ENCODE measurements around the gene SLC22A17.

Gene SLC22A17

GRCh38 chr14:23361320-23361719 lies 8.6 kb upstream of the SLC22A17 start:
- DNase-seq: no peak

DNA sequence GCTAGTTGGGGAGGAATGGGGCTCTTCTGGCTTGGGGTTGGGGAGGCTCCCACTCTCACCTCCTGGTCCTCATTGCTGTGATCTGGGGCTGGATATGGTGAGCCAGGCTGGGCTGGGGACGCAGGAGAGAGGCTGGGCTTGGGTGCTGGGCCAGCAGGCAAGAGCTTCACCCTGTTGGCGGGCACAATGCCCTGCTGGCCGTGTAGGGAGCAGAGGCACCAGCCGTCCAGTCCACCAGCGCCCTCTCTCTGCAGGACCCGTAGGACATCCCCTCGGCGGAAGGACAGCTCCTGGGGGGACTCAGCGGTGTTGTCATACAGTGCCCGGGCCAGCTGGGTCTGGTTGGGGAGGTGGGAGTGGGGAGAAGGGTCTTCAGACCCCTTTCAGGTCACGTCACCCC lies 7.8 kb upstream of the SLC22A17 start:
- DNase-seq: no peak

- DNase-seq: no peak
Measured at GRCh38 chr14:23359722-23360447, 7.2 kb upstream of the SLC22A17 start.

- DNase-seq: no peak
Measured at GRCh38 chr14:23359167-23359626, 6.5 kb upstream of the SLC22A17 start.

DNA sequence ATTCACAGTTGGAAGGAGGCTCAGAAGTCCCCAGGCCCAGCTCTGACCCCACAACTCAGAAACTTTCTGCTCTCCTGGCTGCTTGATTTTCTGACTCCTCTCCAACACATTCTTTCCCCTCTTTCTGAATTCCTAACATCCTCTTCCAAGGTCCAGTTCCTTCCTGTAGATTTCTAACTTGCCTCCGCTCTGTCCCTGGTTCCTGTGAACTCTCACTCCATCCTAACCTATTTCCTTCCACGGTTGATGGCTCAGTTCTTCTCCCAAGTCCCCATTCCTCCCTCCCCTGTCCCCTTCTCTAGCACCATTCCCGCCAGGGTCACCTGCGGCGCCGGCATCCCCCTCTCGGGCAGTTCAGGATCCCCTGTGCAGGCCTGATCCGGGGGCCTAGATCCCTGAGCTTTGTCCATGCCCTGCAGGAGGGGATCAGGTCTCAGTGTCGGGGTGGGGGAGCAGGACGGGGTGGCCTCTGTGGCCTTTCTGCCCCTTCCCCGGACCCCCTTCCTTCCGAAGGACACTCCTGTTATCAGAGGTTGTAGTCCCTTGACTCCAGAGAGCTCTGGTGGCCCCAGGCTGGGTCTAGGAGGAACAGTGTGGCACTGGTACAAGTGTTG lies 6.0 kb upstream of the SLC22A17 start:
- no peak for DNase-seq

DNA sequence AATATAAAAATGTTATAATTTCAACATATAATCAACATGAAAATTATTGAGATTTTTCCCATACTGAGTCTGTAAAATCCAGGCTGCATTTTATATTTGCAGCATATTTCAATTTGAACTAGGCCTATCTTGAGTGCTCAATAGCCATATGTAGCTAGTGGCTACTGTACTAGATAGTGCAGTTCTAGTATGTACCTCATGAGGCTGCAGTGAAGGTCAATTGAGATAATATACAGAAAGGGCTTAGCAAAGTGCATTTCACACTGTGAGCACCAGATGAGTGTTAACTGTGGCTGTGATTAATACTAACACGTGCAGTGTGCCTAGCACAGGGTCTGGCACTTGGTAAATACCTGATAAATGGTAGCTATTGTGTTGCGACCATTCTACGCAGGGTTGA lies 5.4 kb upstream of the SLC22A17 start:
- no peak for DNase-seq

GRCh38 chr14:23357261-23357660 lies 4.6 kb upstream of the SLC22A17 start:
- no peak for DNase-seq

DNA sequence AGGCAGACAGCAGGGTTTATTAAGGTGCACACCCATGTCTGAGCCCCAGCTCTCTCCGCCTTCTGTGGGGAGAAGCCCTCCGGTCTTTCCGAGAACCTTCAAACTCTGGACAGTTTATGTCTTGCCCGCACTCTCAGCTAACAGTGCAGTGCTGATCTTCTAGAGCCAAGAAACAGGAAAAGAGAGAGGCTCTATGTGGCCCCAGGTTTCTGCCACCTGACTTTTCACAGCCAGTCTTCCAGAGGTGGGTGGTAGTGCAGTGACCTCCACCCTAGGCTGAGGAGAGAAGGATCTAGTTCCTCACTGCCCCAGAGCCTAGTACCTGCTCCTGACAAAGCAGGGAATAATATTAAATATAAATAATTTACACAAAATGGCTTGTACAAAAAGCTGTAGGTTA lies 4.0 kb upstream of the SLC22A17 start:
- no peak for DNase-seq

GRCh38 chr14:23355871-23356435 lies 3.3 kb upstream of the SLC22A17 start:
- DNase-seq: no peak

DNA sequence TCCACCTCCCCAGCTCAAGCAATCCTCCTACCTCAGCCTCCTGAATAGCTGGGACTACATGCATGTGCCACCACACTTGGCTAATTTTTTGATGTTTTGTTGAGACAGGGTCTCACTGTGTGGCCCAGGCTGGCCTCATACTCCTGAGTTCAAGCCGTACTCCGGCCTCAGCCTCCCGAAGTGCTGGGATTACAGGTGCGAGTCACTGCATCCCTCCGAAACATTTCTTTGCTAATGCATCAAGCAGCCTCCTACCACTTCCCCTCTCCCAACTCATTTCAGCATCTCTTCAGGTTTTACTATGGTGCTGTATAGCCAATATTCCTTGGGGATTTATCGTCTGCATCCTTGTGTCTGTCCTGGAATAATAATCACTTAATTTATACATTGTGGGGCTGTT lies 2.3 kb upstream of the SLC22A17 start:
- no peak for DNase-seq

DNA sequence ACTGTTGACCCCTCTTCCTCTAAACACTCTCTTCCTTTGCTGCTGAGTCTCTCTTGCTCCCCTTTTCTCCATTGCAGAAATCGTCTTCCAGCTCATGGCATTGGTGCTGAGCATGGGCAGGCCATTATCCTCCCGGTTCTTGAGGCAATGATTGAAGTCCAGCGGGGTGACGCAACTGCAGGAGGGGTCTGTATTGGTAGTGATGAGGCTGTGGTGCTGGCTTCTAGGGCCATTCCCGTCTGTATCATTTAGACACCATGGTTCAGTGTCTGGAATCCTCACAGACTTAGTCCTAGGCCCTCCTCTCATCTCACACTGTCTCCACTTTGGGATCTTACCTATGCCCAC lies 720 bp upstream of the SLC22A17 start:
- no peak for DNase-seq

DNA sequence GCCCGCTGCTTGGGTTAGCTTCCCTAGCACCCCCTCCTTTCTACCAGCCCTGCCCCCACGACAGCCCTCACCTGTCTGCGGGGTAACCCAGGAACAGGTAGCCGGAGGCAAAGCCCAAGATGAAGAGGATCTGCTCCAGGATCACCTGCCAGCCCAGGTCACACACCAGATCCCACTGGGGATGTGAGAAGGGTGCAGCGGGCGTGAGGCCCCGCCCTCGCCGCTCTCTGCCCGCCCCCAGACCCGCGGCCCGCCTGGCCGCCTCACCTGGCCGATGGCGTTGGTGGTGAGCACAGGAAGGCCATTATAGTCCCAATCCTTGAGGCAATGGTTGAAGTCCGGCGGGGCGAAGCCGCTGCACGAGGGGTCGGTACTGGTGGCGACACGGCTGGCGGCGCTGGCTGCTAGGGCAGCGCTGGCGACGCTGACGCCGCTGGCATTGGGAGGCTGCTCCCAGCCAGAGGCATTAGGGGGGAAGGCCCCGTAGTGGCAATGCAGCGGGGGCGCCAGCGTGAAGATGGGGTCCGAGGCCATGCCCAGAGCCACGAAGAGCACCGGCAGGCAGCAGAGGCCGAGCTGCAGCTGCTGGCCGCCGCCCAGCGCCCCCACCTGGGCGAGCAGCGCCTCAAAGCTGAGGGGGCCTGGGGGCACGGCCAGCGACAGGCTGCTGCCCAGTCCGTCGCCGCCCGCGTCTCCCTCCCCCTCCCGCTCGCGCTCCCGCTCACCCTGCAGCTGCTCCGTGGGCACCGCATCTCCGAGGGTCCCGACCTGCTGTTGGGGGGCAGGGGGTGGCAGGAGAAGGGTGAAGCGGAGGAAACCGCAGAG lies 794 bp downstream of the SLC22A17 start:
- no peak for DNase-seq

DNA sequence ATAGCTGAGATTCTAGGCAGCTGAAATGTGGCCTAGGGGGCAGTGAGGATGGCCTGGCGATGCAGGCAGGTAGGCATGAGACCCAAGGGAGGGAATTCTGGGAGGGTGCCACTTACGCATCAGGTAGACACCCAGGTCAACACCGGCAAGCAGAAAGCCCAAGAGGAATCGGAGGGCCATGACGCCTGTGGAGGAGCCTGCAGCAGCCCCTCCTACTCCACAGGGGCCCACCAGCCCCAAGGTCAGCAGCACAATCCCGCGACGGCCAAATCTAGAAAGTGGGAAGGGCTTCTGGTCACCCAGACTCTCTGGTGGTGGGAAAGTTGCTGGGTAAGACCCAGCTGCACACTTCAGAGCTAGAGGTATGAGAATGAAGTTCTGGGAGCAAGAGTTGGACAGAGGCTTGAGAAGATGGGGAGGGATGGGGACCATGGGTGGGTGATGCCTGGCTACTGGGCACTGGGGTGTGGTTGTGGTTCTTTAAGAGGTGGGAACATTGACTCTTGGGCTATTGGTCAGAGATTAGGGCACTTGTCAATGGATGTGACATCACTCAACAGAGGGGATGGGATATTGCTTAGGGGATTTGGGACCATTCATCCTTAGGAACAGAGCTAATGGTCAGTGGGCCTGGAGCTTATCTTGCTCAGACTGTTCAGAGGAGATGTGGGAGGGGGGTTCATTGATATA lies 3.4 kb downstream of the SLC22A17 start:
- DNase-seq: no peak

DNA sequence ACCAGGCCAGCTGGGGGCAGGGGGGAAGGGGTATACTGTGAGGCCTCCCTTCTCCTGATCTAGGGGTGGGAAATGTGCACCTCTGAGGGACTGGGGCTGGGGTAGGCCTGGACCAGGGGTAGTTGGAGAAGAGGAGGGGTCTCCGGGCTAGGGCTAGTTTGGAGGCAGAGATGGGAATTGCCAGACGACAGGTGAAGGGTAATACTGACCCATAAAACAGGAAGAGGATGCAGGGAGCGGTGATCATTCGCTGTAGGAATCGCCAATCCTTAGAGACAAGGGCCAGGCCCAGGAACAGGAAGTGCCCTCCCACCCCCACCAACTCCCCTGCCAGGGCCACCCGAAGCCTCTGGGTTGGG lies 4.4 kb downstream of the SLC22A17 start:
- DNase-seq: no peak

DNA sequence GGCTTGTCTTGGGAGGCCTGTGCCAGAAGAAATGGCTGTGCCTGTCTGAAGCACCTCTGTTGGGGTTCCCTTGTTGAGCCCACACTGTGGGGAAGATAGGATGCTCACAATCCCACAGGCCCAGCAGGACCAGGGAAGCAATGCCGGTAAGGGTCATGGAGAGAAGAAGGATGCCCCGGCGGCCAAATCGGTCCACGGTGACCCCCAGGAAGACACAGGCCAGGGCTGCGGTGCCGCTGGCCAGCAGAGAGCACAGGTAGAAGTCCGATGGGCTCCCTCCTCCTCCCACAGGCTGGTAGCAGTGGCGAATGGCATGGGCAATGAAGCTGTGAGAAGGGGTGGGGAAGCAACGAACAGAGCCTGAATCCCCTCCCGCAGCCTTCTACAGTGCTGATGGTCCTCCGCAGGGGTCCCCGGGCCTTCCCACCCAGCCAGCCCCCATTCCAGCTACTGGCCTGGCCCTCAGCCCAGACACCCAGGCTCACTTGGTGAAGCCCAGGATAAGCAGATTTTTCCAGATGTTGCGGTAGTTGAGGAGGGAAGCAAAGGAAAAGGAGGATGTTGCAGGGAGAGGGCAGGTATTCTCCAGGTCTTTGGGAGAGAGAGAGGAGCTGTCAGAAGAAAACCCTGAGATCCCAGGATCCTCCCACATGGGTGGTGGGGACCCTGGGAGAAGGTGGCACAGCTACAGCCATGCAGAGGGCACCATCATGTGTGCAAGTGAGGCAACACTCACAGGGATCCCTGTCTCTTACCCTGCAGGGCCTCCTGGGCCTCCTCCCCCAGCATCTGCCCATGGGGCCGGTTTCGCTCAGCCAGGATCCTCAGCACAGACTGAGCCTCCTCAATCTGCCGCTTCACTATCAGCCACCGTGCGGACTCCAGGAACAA lies 5.0 kb downstream of the SLC22A17 start:
- no peak for DNase-seq

GRCh38 chr14:23346693-23347405 lies 5.8 kb downstream of the SLC22A17 start:
- DNase-seq: no peak

DNA sequence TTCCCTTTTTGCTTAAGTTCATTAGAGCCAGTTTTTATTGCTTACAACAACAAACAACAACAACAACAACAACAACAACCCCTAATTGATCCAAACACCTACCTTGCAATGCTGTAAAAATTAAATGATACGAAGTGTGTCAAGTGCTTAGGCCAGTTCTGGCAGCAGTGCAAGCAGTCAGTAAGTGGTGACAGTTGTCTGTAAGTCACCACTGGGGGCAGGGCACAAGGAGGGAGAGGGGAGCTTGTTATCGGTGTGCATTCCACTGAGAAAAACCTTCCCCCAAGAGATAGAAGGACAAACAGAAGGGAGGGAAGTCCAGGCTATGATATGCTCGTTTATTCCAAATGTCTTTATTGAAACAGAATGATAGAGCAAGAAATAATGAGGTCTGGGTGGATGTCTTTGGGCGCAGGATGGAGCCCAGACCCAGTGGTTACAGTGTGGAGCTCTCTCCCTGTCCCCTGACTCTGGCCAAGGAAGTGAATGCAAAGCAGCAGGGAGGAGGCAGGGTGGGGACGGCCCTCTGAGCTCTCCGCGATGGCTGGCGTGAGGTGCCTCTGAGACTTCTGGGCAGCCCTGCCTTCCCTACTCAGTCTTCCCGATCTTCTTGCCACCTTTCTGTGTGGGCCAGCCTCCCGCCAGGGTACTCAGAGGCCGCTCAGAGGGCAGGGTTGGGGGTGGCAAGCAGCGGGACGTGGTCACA lies 6.5 kb downstream of the SLC22A17 start:
- no peak for DNase-seq

GRCh38 chr14:23344481-23344880 lies 8.2 kb downstream of the SLC22A17 start:
- no peak for DNase-seq

- DNase-seq: no peak
Measured at GRCh38 chr14:23339506-23340268, 13.0 kb downstream of the SLC22A17 start.

GRCh38 chr14:23335623-23336022 lies 17.1 kb downstream of the SLC22A17 start:
- no peak for DNase-seq
